GM13977 (cell line): ENCODE data around the gene ATP9A.
"Not testable (repeated sequence)": the region's sequence is repeated elsewhere in the genome, so short reads cannot be mapped to it uniquely, and the experiment has no call there.

Experiments
- DNase-seq: peaks from one replicate; pipeline ENCODE4 v3.0.0; 2012; ENCODE audit warnings: low spot score
- CTCF ChIP-seq: IDR thresholded peaks from 2 replicates; pipeline ENCODE4 v1.5.1; 2012; ENCODE audit warnings: mild to moderate bottlenecking, control low read depth; ENCODE audit not compliant: insufficient read depth; ENCODE audit errors: extremely low read depth, missing control alignments
- in situ Hi-C: fragments of 300-500 bp; cut with MboI; formaldehyde crosslinking; loops from one replicate; pipeline ENCODE4 v1.12.0; 2022; ENCODE audit warnings: low sequenced_read_pairs, low pct_unique_long_range_greater_than_20kb, mixed read lengths, inconsistent platforms; ENCODE audit not compliant: unreplicated experiment

ATP9A gene

GRCh38 chr20:51695574-51696303 lies 72.5 kb downstream of the ATP9A start:
- in situ Hi-C loops = no loop called here
- DNase-seq = no peak
- TF ChIP-seq CTCF = no peak

GRCh38 chr20:51692806-51693400 lies 75.3 kb downstream of the ATP9A start:
- in situ Hi-C loops = no loop called here
- no peak for TF ChIP-seq CTCF
- no peak for DNase-seq

- TF ChIP-seq CTCF = no peak
- in situ Hi-C loops = no loop called here
- DNase-seq = no peak
Observed at GRCh38 chr20:51691703-51692102, 76.5 kb downstream of the ATP9A start.

GRCh38 chr20:51688600-51689244 lies 79.5 kb downstream of the ATP9A start:
- DNase-seq = no peak
- TF ChIP-seq CTCF = no peak
- in situ Hi-C loops = no loop called here

- no peak for DNase-seq
- no peak for TF ChIP-seq CTCF
- in situ Hi-C loops = no loop called here
Observed at GRCh38 chr20:51687630-51688029, 80.6 kb downstream of the ATP9A start.

DNA sequence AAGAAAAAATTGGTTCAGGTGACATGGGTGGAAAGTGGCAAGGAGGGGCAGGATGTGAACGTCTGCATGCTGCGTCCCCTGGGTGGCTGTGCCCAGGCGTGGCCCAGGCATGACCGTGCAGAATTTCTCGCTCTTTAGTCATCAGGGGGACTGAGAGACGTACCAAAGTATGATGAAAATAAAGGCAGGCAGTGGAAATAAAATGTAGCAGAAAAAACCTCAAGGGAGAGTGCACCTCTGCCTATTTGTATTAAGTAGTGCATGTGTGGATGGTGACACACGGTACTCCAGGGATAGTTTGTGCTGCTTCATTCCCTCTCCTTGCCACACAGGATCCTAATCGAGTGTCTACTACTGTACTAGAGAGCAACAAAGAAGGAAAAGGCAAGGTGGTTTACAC lies 81.1 kb downstream of the ATP9A start:
- in situ Hi-C loops = no loop called here
- no peak for TF ChIP-seq CTCF
- DNase-seq = no peak

GRCh38 chr20:51685494-51685893 lies 82.7 kb downstream of the ATP9A start:
- in situ Hi-C loops, DNase-seq: not testable (repeated sequence)
